ENCODE measurements around the gene SIRT5. TPM values are rescaled to one million over a fixed set of nuclear protein-coding genes. Genes with fewer than 3 reads are reported as not detected.

Gene SIRT5
- total RNA-seq, 4 donors from 2014 or later = 16.2 to 27.9 (median 18.0) TPM

DNA sequence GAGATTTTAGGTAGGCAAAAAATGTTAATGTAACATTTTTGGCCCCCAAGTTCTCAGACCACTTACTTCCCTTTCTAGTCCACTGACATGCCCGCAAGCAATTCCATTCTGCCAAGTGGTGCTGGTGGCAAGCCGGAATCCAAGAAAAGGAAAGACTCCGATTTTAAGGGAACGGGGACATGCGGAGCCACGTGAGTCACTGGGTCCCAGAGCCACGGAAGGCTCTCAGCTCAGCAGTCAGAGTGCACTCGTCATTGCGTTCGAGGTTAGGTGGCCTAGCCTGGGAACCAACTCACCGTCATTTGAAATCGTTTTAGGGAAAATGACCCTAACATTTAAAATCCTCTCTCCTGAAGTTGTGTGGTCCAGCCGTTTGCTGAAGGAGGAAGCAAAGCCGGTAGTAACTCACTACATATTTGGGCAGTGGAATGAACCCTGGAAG, 711 bp upstream of the SIRT5 start:
- H3K27me3 ChIP-seq = no peaks in the 10 kb centered on the region
- TF ChIP-seq POLR2A (IDR thresholded peaks at IDR 0.05) = no peak
- TF ChIP-seq, protein P1, sequence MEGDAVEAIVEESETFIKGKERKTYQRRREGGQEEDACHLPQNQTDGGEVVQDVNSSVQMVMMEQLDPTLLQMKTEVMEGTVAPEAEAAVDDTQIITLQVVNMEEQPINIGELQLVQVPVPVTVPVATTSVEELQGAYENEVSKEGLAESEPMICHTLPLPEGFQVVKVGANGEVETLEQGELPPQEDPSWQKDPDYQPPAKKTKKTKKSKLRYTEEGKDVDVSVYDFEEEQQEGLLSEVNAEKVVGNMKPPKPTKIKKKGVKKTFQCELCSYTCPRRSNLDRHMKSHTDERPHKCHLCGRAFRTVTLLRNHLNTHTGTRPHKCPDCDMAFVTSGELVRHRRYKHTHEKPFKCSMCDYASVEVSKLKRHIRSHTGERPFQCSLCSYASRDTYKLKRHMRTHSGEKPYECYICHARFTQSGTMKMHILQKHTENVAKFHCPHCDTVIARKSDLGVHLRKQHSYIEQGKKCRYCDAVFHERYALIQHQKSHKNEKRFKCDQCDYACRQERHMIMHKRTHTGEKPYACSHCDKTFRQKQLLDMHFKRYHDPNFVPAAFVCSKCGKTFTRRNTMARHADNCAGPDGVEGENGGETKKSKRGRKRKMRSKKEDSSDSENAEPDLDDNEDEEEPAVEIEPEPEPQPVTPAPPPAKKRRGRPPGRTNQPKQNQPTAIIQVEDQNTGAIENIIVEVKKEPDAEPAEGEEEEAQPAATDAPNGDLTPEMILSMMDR (IDR thresholded peaks at IDR 0.05) = no peak
- H3K9me3 ChIP-seq = no peaks in the 10 kb centered on the region
- no peaks in the 10 kb centered on the region for H3K36me3 ChIP-seq
- intact Hi-C loops (cut with DNase I; ENCODE audit: low total_unique reads) = no loop called here
- H3K4me3 ChIP-seq = peak overlapping the region; percentile 62 to 65
- H3K27ac ChIP-seq = peak overlapping the region; percentile 88 to 94
- peak; percentile 28 for DNase-seq
- no peaks in the 10 kb centered on the region for H3K4me1 ChIP-seq

DNA sequence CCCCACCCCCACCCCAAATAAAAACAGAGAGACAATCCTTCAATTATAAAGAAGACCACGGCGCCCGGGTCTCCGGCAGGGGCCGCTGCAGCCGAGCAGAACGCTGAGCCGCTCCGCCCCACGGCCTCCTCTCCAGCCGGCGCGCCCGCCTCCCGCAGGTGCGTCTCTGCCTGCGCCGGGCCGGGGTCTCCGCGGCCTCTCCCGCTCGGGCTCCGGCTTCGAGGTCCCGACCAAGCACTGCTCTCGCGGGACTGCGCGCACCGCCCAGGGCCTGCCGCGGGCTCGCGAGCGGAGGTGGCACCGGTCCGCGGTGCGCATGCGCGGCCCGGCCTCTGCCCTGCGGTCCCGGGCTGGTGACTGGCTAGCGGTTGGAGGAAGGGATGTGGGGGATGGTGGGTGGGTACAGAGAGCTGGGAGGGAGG, 241 bp upstream of the SIRT5 start:
- no peaks in the 10 kb centered on the region for H3K27me3 ChIP-seq
- TF ChIP-seq POLR2A (IDR thresholded peaks at IDR 0.05) = no peak
- TF ChIP-seq, protein P1 (IDR thresholded peaks at IDR 0.05) = peak; percentile 50 to 81 (median 68)
- DNase-seq = peak; percentile 86 to 92
- intact Hi-C loops (cut with DNase I; ENCODE audit: low total_unique reads) = no loop called here
- peak overlapping the region; percentile 62 to 65 for H3K4me3 ChIP-seq
- peak overlapping the region; percentile 88 to 94 for H3K27ac ChIP-seq
- H3K4me1 ChIP-seq = no peaks in the 10 kb centered on the region
- H3K9me3 ChIP-seq = no peaks in the 10 kb centered on the region
- H3K36me3 ChIP-seq = no peaks in the 10 kb centered on the region

DNA sequence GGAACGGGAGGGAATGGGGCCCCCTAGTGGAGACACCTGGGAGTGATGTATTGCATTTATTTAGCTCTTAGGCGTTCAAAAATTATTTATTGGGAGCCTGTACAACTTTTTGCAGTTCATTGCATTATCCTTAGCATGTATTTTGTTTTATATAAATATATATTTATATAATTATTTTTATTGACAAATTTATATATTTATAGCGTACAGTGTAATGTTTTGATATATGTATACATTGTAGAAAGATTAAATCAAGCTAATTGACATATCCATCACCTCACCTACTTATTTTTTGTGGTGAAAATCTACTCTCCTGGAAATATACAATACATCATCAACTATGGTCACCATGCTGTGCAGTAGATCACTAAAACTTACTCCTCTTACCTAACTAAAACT, 975 bp downstream of the SIRT5 start:
- H3K4me1 ChIP-seq = no peaks in the 10 kb centered on the region
- H3K27ac ChIP-seq = peak overlapping the region; percentile 88 to 94
- intact Hi-C loops (cut with DNase I; ENCODE audit: low total_unique reads) = no loop called here
- no peaks in the 10 kb centered on the region for H3K36me3 ChIP-seq
- TF ChIP-seq, protein P1 (IDR thresholded peaks at IDR 0.05) = peak in 3 of 4 experiments; percentile 58 to 63 (median 62)
- TF ChIP-seq POLR2A (IDR thresholded peaks at IDR 0.05) = no peak
- H3K9me3 ChIP-seq = no peaks in the 10 kb centered on the region
- H3K4me3 ChIP-seq = peak overlapping the region; percentile 62 to 65
- H3K27me3 ChIP-seq = no peaks in the 10 kb centered on the region
- no peak for DNase-seq

DNA sequence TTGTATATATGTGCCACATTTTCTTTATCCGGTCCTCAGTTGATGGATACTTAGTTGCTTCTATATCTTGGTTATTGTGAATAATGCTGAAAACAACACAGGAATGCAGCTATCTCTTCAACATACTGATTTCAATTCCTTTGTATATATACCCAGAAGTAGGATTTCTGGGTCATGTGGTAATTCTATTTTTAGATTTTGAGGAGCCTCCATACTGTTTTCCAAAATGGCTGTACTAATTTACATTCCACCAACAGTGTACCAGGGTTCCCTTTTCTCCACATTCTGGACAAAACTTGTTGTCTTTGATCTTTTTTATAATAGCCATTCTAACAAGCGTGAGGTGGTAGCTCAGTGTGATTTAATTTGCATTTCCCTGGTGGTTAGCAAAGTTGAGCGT, 1.6 kb downstream of the SIRT5 start:
- intact Hi-C loops (cut with DNase I; ENCODE audit: low total_unique reads) = no loop called here
- Histone ChIP-seq H3K9me3 (no peaks in the 10 kb centered on the region), H3K4me1 (no peaks in the 10 kb centered on the region), H3K27ac (no peak overlapping the region), H3K4me3 (no peak overlapping the region), H3K27me3 (no peaks in the 10 kb centered on the region), H3K36me3 (no peaks in the 10 kb centered on the region)
- no peak for DNase-seq
- TF ChIP-seq, protein P1 (IDR thresholded peaks at IDR 0.05) = no peak

DNA sequence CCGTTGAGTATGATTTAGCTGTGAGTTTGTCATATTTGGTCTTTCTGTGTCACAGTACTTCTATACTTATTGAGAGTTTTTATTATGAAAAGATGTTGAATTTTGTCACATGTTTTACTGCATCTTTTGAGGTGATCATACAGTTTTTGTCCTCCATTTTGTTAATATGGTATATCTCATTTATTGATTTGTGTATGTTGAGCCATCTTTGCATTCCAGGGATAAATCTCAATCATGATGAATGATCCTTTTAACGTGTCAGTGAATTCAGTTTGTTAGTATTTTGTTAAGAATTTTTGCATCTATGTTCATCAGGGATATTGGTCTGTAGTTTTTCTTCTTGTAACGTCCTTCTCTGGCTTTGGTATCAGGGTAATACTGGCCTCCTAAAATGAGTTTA, 3.5 kb downstream of the SIRT5 start:
- intact Hi-C loops (cut with DNase I; ENCODE audit: low total_unique reads) = no loop called here
- no peak overlapping the region for H3K27ac ChIP-seq
- DNase-seq = no peak
- no peaks in the 10 kb centered on the region for H3K27me3 ChIP-seq
- H3K9me3 ChIP-seq = no peaks in the 10 kb centered on the region
- no peaks in the 10 kb centered on the region for H3K4me1 ChIP-seq
- no peak for TF ChIP-seq POLR2A (IDR thresholded peaks at IDR 0.05)
- TF ChIP-seq, protein P1 (IDR thresholded peaks at IDR 0.05) = no peak
- no peaks in the 10 kb centered on the region for H3K36me3 ChIP-seq
- H3K4me3 ChIP-seq = no peak overlapping the region

Data from uterus (tissue), 4 donors.